Adrenal gland (tissue), 12 donors: ENCODE measurements around the gene IKZF3. TPM values are rescaled to one million over a fixed set of nuclear protein-coding genes. Genes with fewer than 3 reads are reported as not detected.

Experiments
- DNase-seq, 7 donors: peaks; one replicate each; pipeline ENCODE4 v3.0.0-alpha.2; 2019 to 2020
- H3K27ac ChIP-seq, 5 donors: fragments of 200-600 bp; sonication (generic) in 4 of 5; 1 replicate in 3 of 5; 2 replicates in 2 of 5; pipeline versions ENCODE4 v1.5.1 to v1.8.0; 2016 to 2020; ENCODE audit warnings: mild to moderate bottlenecking in 1 of 5
- H3K27me3 ChIP-seq: fragments of 200-600 bp; 2 replicates; pipeline ENCODE4 v1.8.0; 2021
- H3K36me3 ChIP-seq, 2 donors: fragments of 200-600 bp; replicated peaks in 1 of 2; 1 replicate in 1 of 2; 2 replicates in 1 of 2; pipeline versions ENCODE4 v1.5.1 to v1.8.0; 2018 to 2022
- H3K4me1 ChIP-seq, 2 donors: fragments of 200-600 bp; replicated peaks in 1 of 2; 1 replicate in 1 of 2; 2 replicates in 1 of 2; pipeline versions ENCODE4 v1.5.1 to v1.8.0; 2018 to 2021
- H3K4me3 ChIP-seq, 4 donors: fragments of 200-600 bp; sonication (generic) in 3 of 4; one replicate each; pipeline ENCODE4 v1.5.1; 2016 to 2018
- H3K9me3 ChIP-seq, 3 donors: fragments of 200-600 bp; sonication (generic) in 1 of 3; replicated peaks in 1 of 3; 1 replicate in 2 of 3; 2 replicates in 1 of 3; pipeline versions ENCODE4 v1.5.1 to v1.8.0; 2016 to 2021
- CTCF ChIP-seq, 6 experiments: fragments of 450-650 bp in 4 of 6; fragments of 200-600 bp in 2 of 6; sonication (generic) in 1 of 6; IDR thresholded peaks; 1 replicate in 5 of 6; 2 replicates in 1 of 6; pipeline versions ENCODE4 v1.5.1 to v1.8.0; 2016 to 2021; ENCODE audit warnings: antibody characterized with exemption in 6 of 6, mild to moderate bottlenecking in 2 of 6, moderate library complexity in 1 of 6
- POLR2A ChIP-seq, 2 donors: fragments of 450-650 bp; IDR thresholded peaks; one replicate each; pipeline ENCODE4 v1.6.1; 2017; ENCODE audit warnings: antibody characterized with exemption in 2 of 2, mild to moderate bottlenecking in 2 of 2, moderate library complexity in 1 of 2
- WGBS, 4 donors: extraction: QIAGEN DNeasy Blood & Tissue Kit in 2 of 4; methylation state at CpG; one replicate each; pipeline versions ENCODE4 v1.1.5 to v1.1.7; 2013 to 2017; 5-methylcytosine and 5-hydroxymethylcytosine counted together
- intact Hi-C, 2 donors: fragments of 100-400 bp; cut with DNase I; formaldehyde crosslinking; loops; one replicate each; pipeline versions ENCODE4 v1.14.1 to v1.15.0; 2022 to 2023
- polyA plus RNA-seq, 3 donors: library from polyadenylated mRNA; stranded (reverse); fragments of 200-250 nt in 2 of 3; fragments of 350-450 nt in 1 of 3; fragmentation: Illumina TruSeq in 1 of 3; extraction: RNeasy Lipid Tissue Mini Kit (QIAGEN cat#74804) in 1 of 3; gene quantifications; one replicate each; pipeline ENCODE4 v1.2.3, GENCODE V29; 2013 to 2014
- total RNA-seq, 9 donors: library from RNA; depleted of rRNA in 4 of 9; stranded (reverse); fragments of >200 nt in 4 of 9; fragments of 120-200 nt in 1 of 9; fragmentation: NEBNext Ultra II Directional in 1 of 9; extraction: Animal tissue kit (Norgen Biotek cat#: 25700) in 1 of 9; gene quantifications; one replicate each; pipeline versions ENCODE4 v1.1.0 to v1.2.4, GENCODE V29; 2013 to 2023
- donor health status: healthy with polysubstance abuse.
- donor health status: Bipolar disorder and iron deficiency.
- donor health status: DM: yes; HTN: yes; CAD: no.
- donor health status: DM: no; HTN: no; CAD: no.
- donor health status: DM: no; HTN: no; CAD: no.
- donor health status: DM: yes; HTN: yes; CAD: no.

Gene IKZF3
- total and polyA plus RNA-seq, 12 donors: 0.06 to 3.6 (median 0.86) TPM

GRCh38 chr17:39836117-39836516 is 28.0 kb downstream of the IKZF3 start:
- H3K4me3 ChIP-seq: no peak overlapping the region
- TF ChIP-seq POLR2A (IDR thresholded peaks at IDR 0.05) (no peak), CTCF (IDR thresholded peaks at IDR 0.05) (no peak)
- intact Hi-C loops: no loop called here
- H3K27me3 ChIP-seq: peaks cover 6% of the 10 kb centered on the region
- H3K27ac ChIP-seq: no peak overlapping the region
- WGBS, 4 donors: 72 to 80% (median 75%) methylated on average over 5 to 6 of the region's 6 CpGs
- H3K9me3 ChIP-seq: no peaks in the 10 kb centered on the region
- DNase-seq: no peak
- no peaks in the 10 kb centered on the region for H3K36me3 ChIP-seq
- no peaks in the 10 kb centered on the region for H3K4me1 ChIP-seq

GRCh38 chr17:39835038-39835786 is 28.9 kb downstream of the IKZF3 start:
- Histone ChIP-seq H3K4me3 (no peak overlapping the region), H3K4me1 (no peaks in the 10 kb centered on the region), H3K27ac (no peak overlapping the region), H3K36me3 (no peaks in the 10 kb centered on the region), H3K9me3 (no peaks in the 10 kb centered on the region), H3K27me3 (no peaks in the 10 kb centered on the region)
- 92 to 96% (median 92%) methylated on average over 12 to 17 of the region's 17 CpGs for WGBS, 4 donors
- DNase-seq: no peak
- intact Hi-C loops: no loop called here
- no peak for TF ChIP-seq CTCF (IDR thresholded peaks at IDR 0.05)
- TF ChIP-seq POLR2A (IDR thresholded peaks at IDR 0.05): no peak

GRCh38 chr17:39834017-39834416 is 30.1 kb downstream of the IKZF3 start:
- Histone ChIP-seq H3K27me3 (no peaks in the 10 kb centered on the region), H3K4me3 (no peak overlapping the region), H3K9me3 (no peaks in the 10 kb centered on the region), H3K36me3 (no peaks in the 10 kb centered on the region), H3K27ac (no peak overlapping the region), H3K4me1 (no peaks in the 10 kb centered on the region)
- DNase-seq: no peak
- intact Hi-C loops: no loop called here
- TF ChIP-seq POLR2A (IDR thresholded peaks at IDR 0.05) (no peak), CTCF (IDR thresholded peaks at IDR 0.05) (no peak)

- TF ChIP-seq CTCF (IDR thresholded peaks at IDR 0.05) (no peak), POLR2A (IDR thresholded peaks at IDR 0.05) (no peak)
- 70 to 73% (median 72%) methylated on average over 2 of the region's 2 CpGs for whole genome bisulfite sequencing, 4 donors
- Histone ChIP-seq H3K36me3 (no peaks in the 10 kb centered on the region), H3K4me3 (no peak overlapping the region), H3K4me1 (no peaks in the 10 kb centered on the region), H3K9me3 (no peaks in the 10 kb centered on the region), H3K27me3 (peaks cover 4% of the 10 kb centered on the region), H3K27ac (no peak overlapping the region)
- intact Hi-C loops: no loop called here
- no peak for DNase-seq
Measured at GRCh38 chr17:39831588-39831987, 32.5 kb downstream of the IKZF3 start.
